Measurements from ENCODE around the gene BCL11B. TPM values are rescaled to one million over a fixed set of nuclear protein-coding genes. Genes with fewer than 3 reads are reported as not detected.
A peak's percentile ranks its signal among the peaks of the same experiment; 100 is the strongest.

Gene BCL11B
- total RNA-seq, 4 donors from 2014 or later, result 39.1 to 74.3 (median 51.7) TPM

DNA sequence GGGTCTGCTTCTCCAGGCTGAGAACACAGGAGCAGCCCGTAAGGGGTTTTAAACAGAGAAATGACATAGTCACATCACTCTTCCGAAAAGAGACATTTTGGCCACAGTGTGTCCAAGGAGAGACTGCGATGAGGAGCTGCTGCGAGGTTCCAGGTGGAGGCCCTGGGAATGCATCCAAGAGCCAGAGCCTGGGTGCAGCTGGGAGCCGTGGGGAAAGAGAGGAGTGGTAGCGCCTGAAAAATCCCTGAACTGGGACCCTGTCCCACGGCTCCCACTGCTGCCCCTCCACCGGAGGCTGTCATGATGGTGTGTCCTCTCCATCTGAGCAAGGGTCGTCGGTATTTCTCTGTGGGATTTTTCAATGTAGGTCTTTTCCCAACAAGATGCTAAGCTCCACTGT is 146.9 kb downstream of the BCL11B start:
- 86 to 92% methylated on average over 10 of the region's 10 CpGs for WGBS, 2 donors
- intact Hi-C loops (cut with DNase I; ENCODE audit: low total_unique reads), result no loop called here
- DNase-seq (ENCODE audit: low spot score in 2 of 2), result peak; percentile 4 to 76
- H3K4me3 ChIP-seq (ENCODE audit: low read depth, poor library complexity, severe bottlenecking), result no peak overlapping the region
- TF ChIP-seq, protein P1, sequence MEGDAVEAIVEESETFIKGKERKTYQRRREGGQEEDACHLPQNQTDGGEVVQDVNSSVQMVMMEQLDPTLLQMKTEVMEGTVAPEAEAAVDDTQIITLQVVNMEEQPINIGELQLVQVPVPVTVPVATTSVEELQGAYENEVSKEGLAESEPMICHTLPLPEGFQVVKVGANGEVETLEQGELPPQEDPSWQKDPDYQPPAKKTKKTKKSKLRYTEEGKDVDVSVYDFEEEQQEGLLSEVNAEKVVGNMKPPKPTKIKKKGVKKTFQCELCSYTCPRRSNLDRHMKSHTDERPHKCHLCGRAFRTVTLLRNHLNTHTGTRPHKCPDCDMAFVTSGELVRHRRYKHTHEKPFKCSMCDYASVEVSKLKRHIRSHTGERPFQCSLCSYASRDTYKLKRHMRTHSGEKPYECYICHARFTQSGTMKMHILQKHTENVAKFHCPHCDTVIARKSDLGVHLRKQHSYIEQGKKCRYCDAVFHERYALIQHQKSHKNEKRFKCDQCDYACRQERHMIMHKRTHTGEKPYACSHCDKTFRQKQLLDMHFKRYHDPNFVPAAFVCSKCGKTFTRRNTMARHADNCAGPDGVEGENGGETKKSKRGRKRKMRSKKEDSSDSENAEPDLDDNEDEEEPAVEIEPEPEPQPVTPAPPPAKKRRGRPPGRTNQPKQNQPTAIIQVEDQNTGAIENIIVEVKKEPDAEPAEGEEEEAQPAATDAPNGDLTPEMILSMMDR (IDR thresholded peaks at IDR 0.05), result no peak
- TF ChIP-seq POLR2A (IDR thresholded peaks at IDR 0.05), result no peak

DNA sequence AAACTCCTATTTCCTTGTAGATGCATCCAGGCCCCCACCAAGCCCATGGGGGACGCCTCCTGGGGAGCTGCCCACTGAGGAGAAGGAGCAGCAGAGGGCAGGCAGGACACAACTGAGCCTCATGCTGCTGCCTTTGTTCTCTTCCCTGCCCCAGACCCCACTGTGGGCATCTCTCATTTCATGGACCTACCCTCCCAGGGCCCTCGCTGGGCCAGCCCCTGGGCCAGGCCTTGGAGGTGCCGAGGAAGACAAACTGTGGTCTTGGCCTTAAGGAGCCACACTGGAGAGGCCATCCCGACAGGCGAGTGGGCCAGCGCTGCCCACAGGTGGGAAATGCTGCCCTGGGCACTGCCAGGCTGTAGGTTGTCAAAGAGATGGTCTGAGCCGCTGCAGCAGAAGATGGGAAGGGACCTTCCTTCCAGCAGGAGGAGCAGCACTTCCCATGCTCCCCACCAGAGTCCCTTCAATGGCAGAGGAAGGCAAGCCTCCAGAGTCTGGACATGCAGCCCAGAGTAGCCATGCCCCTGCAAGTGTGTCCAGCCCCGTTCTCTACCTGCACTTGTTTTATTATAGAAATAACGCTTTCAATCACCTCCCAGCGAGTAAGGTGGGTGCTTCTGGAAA is 147.4 kb downstream of the BCL11B start:
- DNase-seq (ENCODE audit: low spot score in 2 of 2), result peak in 1 of 2 donors; percentile 80
- intact Hi-C loops (cut with DNase I; ENCODE audit: low total_unique reads), result no loop called here
- TF ChIP-seq, protein P1 (IDR thresholded peaks at IDR 0.05), result no peak
- TF ChIP-seq POLR2A (IDR thresholded peaks at IDR 0.05), result no peak
- 94 to 95% methylated on average over 10 of the region's 10 CpGs for WGBS, 2 donors
- no peak overlapping the region for H3K4me3 ChIP-seq (ENCODE audit: low read depth, poor library complexity, severe bottlenecking)

DNA sequence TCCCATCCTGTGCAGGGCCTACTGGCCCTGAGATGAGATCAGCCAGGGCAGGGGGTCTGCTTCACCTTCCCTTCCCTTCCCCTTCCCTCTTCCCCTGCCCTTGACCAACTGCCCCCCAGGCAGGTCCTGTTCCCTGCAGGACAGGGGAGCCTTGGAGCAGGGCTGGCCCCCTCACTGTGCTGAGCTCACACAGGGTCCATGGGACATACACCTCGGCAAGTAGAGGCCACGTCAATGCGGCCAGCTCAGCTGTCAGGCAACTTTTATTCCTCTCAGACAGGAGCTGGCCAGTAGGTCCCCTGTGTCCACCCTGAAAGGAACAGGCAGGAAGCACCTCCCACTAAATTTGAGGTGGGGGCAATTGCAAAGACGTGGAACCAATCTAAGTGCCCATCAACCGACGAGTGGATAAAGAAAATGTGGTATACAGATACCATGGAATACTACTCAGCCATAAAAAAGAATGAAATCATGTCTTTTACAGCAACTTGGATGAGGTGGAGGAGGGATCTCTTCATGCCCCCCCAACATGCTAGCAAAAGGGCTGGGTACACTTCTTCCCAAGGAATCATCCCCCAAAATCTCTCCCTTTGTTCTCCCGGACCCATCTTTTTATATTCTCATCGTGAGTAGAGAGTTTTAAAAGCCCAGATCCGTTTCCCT is 148.7 kb downstream of the BCL11B start:
- intact Hi-C loops (cut with DNase I; ENCODE audit: low total_unique reads), result no loop called here
- no peak overlapping the region for H3K4me3 ChIP-seq (ENCODE audit: low read depth, poor library complexity, severe bottlenecking)
- WGBS, 2 donors, result 94 to 96% methylated on average over 9 of the region's 9 CpGs
- TF ChIP-seq, protein P1 (IDR thresholded peaks at IDR 0.05), result no peak
- TF ChIP-seq POLR2A (IDR thresholded peaks at IDR 0.05), result no peak
- DNase-seq (ENCODE audit: low spot score in 2 of 2), result peak in 1 of 2 donors; percentile 21

DNA sequence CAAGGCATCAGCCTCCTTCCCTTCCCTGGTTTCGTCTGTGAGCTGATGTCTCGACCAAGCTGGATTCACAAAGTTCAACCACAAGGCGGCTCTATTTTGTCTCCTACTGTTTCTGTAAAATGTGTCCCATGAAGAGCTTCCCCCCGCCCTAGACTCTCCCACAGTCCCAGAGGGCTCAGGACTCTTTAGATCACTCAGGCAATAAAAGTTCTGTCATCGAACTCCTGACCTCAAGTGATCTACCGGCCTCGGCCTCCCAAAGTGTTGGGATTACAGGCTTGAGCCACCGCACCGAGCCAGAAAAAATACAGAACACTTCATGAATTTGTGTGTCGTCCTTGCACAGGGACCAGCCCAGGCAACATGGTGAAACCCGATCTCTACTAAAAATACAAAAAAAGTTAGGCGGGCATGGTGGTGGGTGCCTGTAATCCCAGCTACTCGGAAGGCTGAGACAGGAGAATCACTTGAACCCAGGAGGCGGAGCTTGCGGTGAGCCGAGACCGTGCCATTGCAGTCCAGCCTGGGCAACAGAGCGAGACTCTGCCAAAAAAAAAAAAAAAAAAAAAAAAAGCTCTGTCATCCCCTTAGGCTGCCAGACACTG is 149.4 kb downstream of the BCL11B start:
- no peak overlapping the region for H3K4me3 ChIP-seq (ENCODE audit: low read depth, poor library complexity, severe bottlenecking)
- intact Hi-C loops (cut with DNase I; ENCODE audit: low total_unique reads), result no loop called here
- 82 to 84% methylated on average over 18 of the region's 18 CpGs for WGBS, 2 donors
- DNase-seq (ENCODE audit: low spot score in 2 of 2), result peak in 1 of 2 donors; percentile 50
- TF ChIP-seq, protein P1 (IDR thresholded peaks at IDR 0.05), result no peak
- TF ChIP-seq POLR2A (IDR thresholded peaks at IDR 0.05), result no peak

DNA sequence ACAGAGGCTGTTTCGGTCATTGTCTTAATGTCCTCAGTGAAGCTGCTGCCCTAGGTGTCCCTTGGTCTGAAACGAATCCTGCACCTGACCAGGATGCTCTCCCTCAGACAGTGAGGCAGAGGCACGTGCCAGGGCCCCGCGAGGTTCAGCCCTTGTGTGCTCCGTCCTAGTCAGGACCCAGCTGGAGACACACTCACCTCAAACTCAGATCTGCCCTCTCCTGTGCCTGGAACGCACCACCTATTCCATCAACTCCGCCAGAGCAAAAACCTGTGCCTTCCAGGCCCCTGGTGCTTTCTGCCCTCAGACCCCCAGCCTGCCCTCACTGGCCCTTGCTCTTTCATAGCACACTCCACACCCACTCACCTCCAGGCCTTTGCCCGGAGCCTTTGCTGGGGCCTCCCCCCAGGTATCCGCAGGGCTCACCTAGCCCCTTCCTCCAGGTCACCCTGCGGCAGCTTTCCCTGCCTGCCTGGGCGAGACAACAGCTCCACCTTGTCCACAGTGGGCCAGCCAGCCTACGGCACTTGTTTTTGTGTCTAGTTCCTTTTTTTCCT is 150.6 kb downstream of the BCL11B start:
- intact Hi-C loops (cut with DNase I; ENCODE audit: low total_unique reads), result no loop called here
- 95 to 96% methylated on average over 13 of the region's 13 CpGs for WGBS, 2 donors
- TF ChIP-seq, protein P1 (IDR thresholded peaks at IDR 0.05), result no peak
- no peak for TF ChIP-seq POLR2A (IDR thresholded peaks at IDR 0.05)
- DNase-seq (ENCODE audit: low spot score in 2 of 2), result peak in 1 of 2 donors; percentile 64
- no peak overlapping the region for H3K4me3 ChIP-seq (ENCODE audit: low read depth, poor library complexity, severe bottlenecking)
